HG02642 (cell line): ENCODE measurements around the gene BCAN.

Source experiments
- ATAC-seq: cut with Tn5 transposase; IDR thresholded peaks from one replicate; pipeline ENCODE4 v1.9.1; 2021; ENCODE audit warnings: mild to moderate bottlenecking; ENCODE audit not compliant: unreplicated experiment, poor library complexity

BCAN gene

DNA sequence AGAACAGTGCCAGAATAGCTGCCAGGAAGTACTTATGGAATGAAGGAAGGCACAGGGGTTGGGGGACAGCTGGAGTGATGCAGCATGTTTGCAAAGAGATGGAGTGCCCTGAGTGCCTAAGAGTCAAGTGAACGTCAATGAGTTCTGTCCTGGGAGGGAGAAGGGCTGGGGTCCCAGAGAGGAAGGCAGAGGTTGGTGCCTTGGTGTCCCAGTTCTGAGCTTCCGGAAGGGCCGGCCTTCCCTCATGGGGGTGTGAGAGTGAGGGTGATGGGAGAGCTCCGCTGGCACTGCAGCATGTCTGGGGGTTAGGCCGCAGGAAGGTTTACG lies 17.7 kb downstream of the BCAN start:
- no peak for ATAC-seq

DNA sequence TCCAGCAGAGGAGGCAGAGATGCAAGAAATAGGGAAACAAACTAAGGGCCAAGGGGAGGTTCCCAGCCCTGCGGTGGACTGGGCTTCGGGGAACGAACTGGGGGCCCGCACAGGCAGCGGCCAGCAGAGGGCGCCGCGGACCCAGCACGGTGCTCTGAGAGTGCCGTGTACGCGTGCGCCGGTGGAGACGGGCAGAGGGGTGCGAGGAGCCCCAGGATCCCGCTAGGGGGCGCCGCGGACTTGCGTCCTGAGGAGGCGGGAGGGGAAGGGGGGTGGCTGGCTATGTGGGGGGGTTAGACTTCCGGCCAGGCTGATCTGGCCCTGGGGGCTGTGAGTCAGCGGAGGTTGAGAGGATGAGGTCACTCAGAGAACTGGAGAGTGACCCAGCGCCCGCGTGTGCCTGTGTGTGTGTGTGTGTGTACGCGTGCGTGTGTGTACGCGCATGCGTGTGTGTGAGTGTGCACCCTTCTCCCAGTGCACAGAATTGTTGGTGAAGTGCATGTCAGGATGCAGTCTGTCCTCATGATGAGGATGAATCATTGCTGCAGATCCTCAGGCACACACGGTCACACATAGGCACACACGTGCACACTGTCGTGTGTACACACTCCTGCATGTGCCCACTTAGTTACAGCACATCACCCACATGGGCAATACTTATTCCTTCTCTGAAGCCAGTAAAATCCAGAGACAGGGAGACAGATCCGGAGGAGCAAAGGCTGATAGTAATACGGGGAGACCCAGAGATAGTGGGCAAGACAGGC lies 18.3 kb downstream of the BCAN start:
- ATAC-seq: peak; percentile 65

DNA sequence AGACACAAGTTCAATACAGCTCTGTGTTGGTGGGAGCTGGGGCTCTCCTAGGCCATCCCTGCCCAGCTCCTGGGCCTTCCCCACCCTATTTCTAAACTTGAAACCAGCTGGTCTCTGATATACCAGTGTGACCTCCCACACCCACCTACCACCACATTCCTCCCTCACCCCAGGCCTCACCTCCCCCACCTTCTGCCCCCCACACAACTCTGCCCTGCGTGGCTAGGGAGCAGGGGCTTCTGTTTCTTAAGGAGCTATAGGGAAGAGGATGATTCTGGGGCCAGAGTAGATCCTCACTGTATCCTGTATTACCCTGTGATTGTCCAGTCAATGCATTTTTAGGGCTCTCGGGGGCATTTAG lies 18.8 kb downstream of the BCAN start:
- ATAC-seq: no peak

DNA sequence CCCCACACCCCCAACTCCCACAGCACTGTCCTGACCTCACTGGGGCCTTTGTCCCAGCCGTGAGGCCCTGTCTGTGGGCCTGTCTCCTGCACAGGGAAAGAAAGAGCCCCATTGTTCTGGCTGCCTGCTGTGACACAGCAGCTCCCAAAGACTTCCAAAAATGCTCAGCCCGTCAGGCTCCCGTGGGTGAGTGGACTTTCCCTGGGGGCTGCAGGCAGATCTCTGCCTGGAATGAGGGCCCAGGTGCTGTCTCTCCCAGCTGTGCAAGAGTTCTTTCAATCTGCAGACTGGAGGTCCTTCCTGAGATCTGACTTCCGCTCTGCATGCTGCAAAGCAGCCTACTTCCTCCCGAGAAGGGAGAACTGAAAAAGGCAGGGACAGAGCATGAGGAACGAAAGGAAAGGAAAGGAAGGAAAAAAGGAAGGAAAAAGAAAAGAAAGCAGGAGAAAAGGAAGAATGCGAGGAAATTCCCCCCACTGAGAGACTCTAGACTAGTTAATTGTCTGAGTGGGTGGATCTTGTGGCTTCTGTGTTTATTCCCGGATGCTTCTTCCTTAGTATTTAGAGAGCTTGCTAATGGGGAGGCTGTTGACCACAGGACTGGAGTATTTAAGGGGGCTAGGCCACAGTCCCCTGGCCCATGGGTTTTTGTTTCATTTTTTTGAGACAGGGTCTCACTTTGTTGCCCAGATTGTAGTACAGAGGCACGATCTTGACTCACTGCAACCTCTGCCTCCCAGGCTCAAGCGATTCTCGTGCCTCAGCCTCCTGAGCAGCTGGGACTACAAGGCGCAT lies 20.3 kb downstream of the BCAN start:
- ATAC-seq: no peak

DNA sequence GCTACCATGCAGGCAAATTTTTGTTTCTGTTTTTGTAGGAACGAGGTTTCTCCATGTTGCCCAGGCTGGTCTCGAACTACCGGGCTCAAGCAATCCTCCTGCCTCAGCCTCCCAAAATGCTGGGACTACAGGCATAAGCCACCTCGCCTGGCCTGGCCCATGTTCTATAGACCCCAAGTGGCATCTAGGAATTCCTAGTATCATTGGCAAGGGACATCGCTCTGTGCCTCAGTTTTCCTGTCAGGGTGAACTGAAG lies 20.8 kb downstream of the BCAN start:
- no peak for ATAC-seq

DNA sequence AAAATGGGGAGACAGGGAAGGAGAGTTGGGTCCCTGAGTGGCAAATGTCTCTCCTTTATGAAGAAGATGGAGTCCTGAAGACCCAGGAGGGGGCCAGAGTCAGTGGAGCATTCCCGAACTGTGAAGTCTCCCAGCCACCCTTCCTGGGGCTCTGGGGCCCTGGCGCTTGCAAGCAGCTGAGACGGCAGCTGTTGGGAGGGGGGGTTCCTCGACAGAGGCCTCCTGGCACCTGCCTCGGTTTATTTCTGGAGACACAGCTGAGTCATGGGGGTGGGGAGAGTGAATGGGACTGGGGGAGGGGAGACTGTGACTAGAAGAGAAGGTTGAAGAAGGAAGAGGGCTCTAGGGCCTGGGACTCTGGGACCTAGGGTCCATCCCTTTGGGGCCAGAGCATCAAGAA lies 21.3 kb downstream of the BCAN start:
- no peak for ATAC-seq

DNA sequence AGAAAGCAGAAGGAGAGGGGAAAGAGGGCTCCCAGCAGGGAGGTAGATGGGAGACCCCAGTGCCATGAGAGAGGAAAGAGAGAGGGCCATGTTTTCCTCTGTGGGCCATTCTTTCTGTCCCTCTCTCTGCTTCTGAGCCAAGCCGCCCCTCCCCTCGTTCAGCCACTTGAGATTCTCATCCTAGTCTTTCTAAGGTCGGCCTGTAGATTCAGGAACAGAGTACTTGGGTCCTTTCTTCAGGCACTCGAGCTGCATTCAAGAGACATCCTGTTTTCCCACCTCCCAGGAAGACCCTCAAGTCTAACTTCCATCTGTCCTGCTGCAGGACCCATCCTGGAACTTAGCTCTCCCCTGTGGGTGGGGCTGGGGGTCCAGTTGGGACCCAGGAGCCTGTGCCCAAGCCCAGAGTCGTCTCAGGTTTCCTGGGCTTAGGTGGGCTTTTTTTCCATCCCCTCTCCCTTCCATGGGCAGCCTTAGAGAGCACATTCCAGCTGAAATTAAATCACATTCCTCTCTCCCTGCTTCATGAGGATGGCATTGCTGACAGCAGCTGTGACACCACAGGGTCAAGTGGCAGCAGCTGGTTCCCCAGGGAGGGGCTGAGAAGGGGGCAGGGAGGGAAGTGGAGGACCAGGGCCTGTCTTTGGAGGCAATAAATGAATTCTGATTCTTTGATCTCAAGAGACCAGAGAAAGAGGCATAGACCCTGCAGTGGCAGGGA lies 22.3 kb downstream of the BCAN start:
- no peak for ATAC-seq

DNA sequence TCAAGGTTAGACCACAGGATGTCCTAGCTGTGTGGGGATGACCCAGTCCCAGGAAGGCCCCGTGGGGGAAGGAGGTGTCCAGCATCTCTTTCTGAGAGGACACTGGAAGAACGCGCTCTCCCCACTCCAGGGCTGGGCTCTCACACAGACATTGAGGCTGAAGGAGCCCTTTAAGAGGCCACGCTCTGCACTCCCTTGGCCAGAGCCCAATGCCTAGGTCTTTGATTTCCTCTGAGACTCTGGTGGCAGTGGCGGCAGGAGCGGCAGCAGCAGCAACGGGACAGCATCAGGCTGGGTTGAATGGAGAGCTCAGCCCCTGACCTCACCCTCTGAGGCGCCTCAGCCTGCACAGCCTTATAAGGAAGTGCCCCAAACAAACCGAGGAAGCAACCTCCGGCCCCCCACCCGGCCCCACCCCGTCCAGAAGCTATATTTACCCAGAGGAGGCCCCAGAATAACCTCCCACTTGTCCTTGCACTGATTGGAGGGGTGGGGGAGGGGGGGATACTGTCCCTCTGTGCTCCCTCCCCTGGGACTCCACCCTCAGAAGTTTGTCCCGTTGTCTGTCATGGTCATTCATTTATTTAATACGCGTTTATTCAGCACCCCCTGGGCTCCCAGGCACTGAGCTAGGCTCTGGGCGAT lies 23.0 kb downstream of the BCAN start:
- no peak for ATAC-seq

DNA sequence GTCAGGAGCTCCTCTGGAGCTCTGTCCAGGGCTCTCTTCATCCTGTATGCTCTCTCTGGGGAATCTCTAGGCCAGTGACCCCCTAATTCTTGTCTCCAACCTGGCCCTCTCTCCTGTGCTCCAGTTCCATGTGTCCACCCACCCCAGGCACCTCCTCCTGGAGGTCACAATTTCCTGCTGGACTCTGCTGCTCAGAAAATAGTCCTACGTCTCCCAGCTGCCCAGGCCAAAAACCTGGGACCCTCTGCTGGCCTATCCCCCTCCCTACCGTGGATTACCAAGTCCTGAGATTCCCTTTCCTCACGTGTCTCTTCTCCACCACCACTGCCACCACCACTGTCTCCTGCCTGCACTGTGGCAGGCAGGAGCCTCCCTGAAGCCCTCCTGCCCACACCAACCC lies 23.6 kb downstream of the BCAN start:
- no peak for ATAC-seq

DNA sequence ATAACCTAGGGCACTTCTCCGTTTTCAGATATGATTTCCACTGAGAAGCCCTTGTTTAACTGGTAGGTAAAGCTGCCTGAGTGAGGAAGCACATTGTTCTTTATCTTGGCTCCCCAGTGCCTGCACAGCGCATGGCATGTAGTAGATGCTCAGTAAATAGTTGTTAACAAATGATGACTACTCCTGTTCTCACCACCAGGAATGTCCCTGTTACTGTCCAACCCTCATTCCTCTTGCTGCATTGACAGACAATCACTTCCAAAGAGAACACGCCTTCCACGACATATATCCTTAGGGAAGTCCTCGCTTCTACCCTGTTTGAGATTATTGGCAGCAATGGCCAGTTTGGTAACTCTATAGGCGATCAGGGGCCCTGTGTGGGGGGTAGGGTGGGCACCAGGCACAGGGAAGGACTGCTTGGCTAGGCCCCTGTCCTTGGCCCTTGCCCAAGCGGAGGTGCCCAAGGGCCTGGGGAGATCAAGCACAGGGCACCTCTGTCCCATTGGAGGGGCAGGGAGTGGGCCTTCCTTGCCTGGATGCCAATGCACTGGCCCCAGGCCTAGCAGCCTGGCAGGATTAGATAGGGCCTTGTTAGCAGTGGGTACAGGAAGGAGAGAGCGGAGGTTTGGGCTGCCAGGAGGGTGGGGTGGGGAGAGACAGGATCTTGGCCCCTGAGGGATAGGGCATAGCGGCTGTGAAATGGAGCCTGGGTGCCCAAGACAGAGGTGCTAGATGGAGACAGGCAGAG lies 25.1 kb downstream of the BCAN start:
- ATAC-seq: no peak

DNA sequence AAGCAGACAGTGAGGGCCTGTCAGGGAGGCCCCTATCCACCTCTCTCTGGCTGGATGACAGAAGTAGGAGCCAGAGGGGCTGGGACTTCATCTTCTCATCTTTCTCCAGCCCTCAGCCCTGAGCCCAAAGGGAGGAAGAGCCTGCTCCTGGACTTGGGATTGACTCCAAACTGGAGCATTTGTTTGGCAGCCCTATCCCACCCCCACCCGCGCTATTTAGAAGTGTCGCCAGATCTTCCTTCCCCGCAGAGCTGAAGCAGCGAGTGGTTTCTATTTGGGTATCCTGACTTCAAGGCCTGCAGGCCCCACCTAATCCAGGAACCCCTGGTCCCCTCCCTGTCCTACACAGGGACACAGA lies 25.7 kb downstream of the BCAN start:
- ATAC-seq: no peak

DNA sequence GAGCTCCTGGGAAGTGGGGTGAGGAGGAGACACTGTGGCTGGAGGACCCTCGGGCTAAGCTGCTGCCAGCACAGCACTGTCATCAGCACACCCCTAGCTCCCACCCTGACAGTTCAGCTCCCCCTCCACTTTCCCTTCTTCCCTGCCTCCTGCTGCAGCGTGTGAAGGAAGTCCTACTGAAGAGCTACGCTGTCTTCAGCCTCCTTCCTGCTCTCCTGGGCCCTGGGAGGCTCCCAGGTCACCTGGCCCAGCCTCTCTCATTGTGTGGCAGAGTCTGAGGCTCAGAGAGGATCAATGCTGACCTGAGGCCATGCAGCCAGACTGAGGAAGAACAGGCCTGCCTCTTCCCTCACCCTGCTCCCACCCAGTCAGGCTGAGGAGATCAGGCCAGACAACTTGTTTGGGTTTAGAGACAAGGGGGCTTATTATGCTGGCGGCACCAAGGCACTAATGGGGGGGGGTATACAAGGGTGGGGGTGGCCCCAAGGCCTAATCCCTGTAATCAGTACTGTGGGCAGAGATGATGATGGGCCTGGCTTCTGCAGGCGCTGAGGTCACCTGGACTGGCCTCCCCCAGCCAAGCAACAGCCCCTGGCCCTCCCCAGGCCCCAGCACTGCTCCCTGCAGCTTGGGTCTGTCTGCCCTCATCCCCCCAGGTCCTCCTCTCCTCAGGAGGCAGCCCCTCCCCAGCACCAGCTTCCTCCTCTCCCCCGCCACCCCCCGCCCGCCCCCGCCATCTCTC lies 26.2 kb downstream of the BCAN start:
- no peak for ATAC-seq

DNA sequence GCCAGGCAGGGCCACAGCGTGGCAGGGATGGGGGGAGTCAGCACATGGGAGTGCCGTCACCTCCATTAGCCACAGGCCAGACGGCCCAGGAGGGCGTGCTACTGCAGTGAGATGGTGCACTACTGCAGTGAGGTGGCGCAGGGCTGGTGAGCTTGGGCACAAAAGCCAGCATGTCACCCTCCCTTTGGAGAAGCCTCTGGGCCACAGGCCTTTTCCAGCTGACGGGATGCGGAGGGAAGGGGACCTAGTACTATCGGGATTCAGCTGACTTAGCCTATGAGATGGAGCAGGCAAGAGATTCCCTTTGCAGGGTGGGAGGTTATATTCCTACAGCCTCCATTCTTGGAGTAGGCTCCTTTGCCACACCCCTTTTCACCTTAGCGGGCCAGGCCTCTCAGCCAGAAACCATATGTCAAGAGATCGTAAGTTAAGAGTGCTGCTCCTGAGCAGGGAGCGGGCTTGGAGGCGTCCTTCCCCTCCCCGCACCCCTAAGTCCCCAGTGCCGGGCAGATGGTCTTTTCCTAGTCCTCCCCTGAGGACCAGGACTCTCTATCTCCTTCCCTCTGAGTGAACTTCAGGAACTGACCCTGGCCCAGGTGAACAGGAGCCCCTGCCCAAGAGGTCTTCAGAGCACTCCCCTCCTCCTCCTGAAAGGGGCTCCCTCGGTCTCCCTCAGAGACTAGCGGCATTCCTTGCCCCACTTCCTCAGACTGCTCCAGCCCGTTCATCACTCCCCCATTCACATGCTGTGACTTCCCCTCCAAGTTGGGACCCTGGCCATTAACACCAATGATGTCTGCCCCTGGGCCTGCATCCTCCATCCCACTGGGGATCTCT lies 27.1 kb downstream of the BCAN start:
- no peak for ATAC-seq

DNA sequence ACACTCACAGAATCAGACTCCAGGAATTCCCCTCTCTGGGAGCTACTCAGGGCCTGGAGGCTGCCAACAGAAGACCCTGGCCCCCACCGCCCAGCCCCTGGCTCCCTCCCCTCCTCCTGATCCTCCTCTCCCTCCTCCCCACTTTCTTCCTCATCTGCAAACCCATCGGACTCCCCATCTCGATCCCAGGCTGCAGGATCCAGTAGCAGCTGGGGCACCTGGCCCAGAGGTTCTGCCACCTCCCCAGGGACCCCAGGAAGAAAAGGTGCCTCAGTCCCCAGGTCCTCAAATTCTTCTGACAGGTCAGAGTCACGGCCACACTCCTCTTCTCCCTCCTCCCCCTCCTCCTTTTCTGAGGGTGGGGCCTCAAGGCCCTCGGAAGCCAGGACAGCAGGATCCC lies 27.9 kb downstream of the BCAN start:
- no peak for ATAC-seq

DNA sequence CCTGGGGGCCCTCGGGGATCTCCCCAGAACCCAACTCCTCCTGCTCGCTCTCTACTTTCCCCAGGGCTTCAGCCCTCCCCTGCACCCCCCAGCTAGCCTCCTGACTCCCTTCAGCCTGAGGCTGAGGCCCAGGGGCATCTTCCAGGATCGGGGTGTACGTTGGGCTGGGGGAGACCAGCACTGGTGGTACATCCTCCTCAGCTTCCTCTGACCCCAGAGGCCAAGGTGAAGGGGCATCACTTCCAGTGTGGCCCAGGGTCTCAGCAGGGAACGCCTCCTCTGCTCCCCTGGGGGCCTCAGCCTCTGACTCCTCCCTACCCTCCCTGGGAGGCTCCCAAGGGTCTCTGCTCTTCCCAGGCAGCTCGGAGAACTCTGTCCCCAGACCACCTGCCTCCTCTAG lies 28.4 kb downstream of the BCAN start:
- ATAC-seq: no peak

DNA sequence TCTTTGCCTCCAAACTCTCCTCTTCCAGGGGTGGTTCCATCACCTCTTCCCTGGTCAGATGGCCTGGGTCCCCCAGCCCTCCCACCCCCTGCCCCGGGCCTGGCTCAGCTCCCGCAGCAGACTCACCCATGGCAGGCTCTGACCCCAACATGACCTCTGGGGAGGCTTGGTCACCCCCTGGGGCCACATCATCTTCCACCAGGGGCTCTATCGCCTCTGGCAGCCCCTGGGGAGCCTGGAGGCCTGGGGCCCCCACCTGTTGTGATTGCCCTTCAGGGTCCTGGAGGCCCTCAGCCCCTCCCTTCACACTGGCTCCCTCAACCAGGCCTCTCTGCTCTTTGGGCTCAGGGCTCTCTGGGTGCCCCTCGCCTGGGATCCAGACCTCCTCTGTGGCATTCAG lies 28.9 kb downstream of the BCAN start:
- no peak for ATAC-seq

DNA sequence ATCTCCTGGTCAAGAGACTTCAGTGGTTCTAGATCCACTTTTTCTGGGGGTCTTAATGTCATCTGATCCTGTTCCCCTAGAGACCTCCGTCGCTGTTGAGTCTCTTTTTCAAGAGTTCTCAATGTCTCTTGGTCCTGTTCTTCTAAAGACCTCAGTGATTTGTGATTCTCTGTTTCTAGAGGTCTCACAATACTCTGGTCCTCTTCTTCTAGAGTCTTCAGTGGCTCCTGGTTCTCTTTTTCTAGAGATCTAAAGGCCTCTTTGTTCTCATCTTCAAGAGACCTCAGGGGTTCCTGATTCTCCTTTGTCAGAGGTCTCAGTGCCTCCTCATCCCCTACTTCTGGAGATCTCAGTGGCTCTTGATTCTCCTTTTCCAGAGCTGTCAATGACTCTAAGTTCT lies 29.9 kb downstream of the BCAN start:
- no peak for ATAC-seq

DNA sequence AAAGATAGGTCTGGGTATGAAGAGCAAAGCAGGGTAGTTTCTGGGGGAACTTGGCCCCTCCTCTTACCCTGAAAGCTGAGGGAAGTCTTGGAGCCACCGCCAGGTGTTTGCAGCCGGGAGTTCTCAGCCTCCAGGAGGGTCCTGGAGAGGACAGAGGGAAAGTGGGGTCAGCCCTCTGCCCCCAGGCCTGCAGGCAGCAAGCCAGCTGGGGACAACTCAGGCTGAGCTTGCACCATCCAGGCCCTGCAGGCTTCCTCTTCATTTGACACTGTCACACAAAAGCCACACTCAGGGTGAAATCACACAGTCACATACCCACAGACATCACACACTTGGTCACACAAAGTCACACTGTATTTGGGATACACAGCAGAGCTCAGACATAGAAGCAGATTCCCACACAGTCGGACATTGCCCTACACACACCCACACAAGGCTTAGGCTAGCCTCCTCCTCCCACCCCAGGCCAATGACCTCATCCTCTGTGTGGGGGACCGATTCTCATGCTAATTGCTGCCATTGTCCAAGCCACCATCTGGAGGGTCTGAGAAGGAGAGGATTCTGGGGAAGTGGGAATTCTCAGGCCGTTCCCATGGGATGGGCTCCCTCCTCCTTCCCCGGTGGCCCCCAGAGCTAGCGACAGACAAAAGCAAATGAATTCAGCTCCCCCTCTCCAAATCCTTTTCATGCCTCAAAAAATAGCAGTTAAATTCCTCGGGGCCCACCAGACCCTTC lies 31.6 kb downstream of the BCAN start:
- no peak for ATAC-seq
